Chondrocyte (in vitro differentiated cells): ENCODE measurements around the gene ITIH1. TPM values are rescaled to one million over a fixed set of nuclear protein-coding genes. Genes with fewer than 3 reads are reported as not detected.
A peak's percentile ranks its signal among the peaks of the same experiment; 100 is the strongest.

ENCODE experiments used
- DNase-seq: peaks from one replicate; pipeline ENCODE4 v3.0.0; 2021; ENCODE audit warnings: mixed read lengths, low spot score
- H3K27ac Mint-ChIP-seq: one replicate; pipeline ENCODE4 v1.8.0; 2021; ENCODE audit warnings: mild to moderate bottlenecking, moderate library complexity, mixed read lengths; ENCODE audit not compliant: unreplicated experiment
- H3K27me3 Mint-ChIP-seq: 2 replicates; pipeline ENCODE4 v1.8.0; 2021; ENCODE audit warnings: low read depth, mixed read lengths
- H3K36me3 Mint-ChIP-seq: 2 replicates; pipeline ENCODE4 v1.8.0; 2021; ENCODE audit warnings: low read depth, mixed read lengths
- H3K4me1 Mint-ChIP-seq: 2 replicates; pipeline ENCODE4 v1.8.0; 2021; ENCODE audit warnings: low read depth, mild to moderate bottlenecking, mixed read lengths
- H3K4me3 Mint-ChIP-seq: one replicate; pipeline ENCODE4 v1.8.0; 2021; ENCODE audit warnings: mild to moderate bottlenecking, moderate library complexity, mixed read lengths; ENCODE audit not compliant: unreplicated experiment
- H3K9me3 Mint-ChIP-seq: 2 replicates; pipeline ENCODE4 v1.8.0; 2021; ENCODE audit warnings: low read depth, mixed read lengths
- CTCF ChIP-seq: fragments of 200-600 bp; sonication (generic); IDR thresholded peaks from 2 replicates; pipeline ENCODE4 v1.5.0; 2021; ENCODE audit warnings: antibody characterized with exemption, mild to moderate bottlenecking, moderate library complexity
- total RNA-seq: library from RNA; stranded (reverse); gene quantifications from 3 replicates; pipeline ENCODE4 v1.2.1, GENCODE V29; 2021

The ITIH1 gene
- total RNA-seq, 1 donor from 2014 or later = not detected

- no peak overlapping the region for H3K4me3 Mint-ChIP-seq
- H3K27me3 Mint-ChIP-seq = no peaks in the 10 kb centered on the region
- H3K27ac Mint-ChIP-seq = no peak overlapping the region
- H3K4me1 Mint-ChIP-seq = peaks cover 27% of the 10 kb centered on the region
- H3K36me3 Mint-ChIP-seq = no peaks in the 10 kb centered on the region
- TF ChIP-seq CTCF = no peak
- DNase-seq = no peak
- H3K9me3 Mint-ChIP-seq = no peaks in the 10 kb centered on the region
Observed at GRCh38 chr3:52796411-52796810, 19.0 kb downstream of the ITIH1 start.

GRCh38 chr3:52798376-52798977 lies 21.1 kb downstream of the ITIH1 start:
- no peak for DNase-seq
- Mint-ChIP-seq H3K36me3 (no peaks in the 10 kb centered on the region), H3K27me3 (no peaks in the 10 kb centered on the region), H3K4me3 (no peak overlapping the region), H3K9me3 (no peaks in the 10 kb centered on the region), H3K27ac (peak overlapping the region; percentile 62), H3K4me1 (peaks cover 40% of the 10 kb centered on the region)
- no peak for TF ChIP-seq CTCF

- DNase-seq = no peak
- Mint-ChIP-seq H3K9me3 (no peaks in the 10 kb centered on the region), H3K27ac (no peak overlapping the region)
Observed at GRCh38 chr3:52798978-52799476, 21.6 kb downstream of the ITIH1 start.

GRCh38 chr3:52800079-52800478 lies 22.7 kb downstream of the ITIH1 start:
- H3K4me1 Mint-ChIP-seq = peaks cover 29% of the 10 kb centered on the region
- no peak overlapping the region for H3K27ac Mint-ChIP-seq
- no peaks in the 10 kb centered on the region for H3K36me3 Mint-ChIP-seq
- no peak overlapping the region for H3K4me3 Mint-ChIP-seq
- TF ChIP-seq CTCF = no peak
- H3K9me3 Mint-ChIP-seq = no peaks in the 10 kb centered on the region
- DNase-seq = no peak
- no peaks in the 10 kb centered on the region for H3K27me3 Mint-ChIP-seq

More at GRCh38 chr3:52798978-52799476, 21.6 kb downstream of the ITIH1 start:
- H3K4me3 Mint-ChIP-seq = no peak overlapping the region
- peak; percentile 70 for TF ChIP-seq CTCF
- no peaks in the 10 kb centered on the region for H3K27me3 Mint-ChIP-seq
- no peaks in the 10 kb centered on the region for H3K36me3 Mint-ChIP-seq
- peaks cover 36% of the 10 kb centered on the region for H3K4me1 Mint-ChIP-seq

- DNase-seq = no peak
- H3K4me1 Mint-ChIP-seq = peaks cover 29% of the 10 kb centered on the region
Observed at GRCh38 chr3:52801839-52802238, 24.4 kb downstream of the ITIH1 start.

More at GRCh38 chr3:52801839-52802238, 24.4 kb downstream of the ITIH1 start:
- Mint-ChIP-seq H3K27me3 (no peaks in the 10 kb centered on the region), H3K9me3 (no peaks in the 10 kb centered on the region), H3K36me3 (peaks cover 2% of the 10 kb centered on the region), H3K27ac (peak overlapping the region; percentile 63), H3K4me3 (no peak overlapping the region)
- no peak for TF ChIP-seq CTCF
